Measurements from ENCODE around the gene SLC16A8. TPM values are rescaled to one million over a fixed set of nuclear protein-coding genes. Genes with fewer than 3 reads are reported as not detected.
A peak's percentile ranks its signal among the peaks of the same experiment; 100 is the strongest.

SLC16A8 gene
- total and polyA plus RNA-seq, 2 of the 13 experiments (the other 11 are each of a cell fraction or from before 2014, with no cell fraction given): not detected

GRCh38 chr22:38110863-38111852 is 27.2 kb upstream of the SLC16A8 start (continued):
- no peak for TF ChIP-seq ZNF142 (CRISPR knock-in tag; IDR thresholded peaks at IDR 0.05)
- peak; percentile 46; the same call in 1 of the 2 replicates for TF ChIP-seq MAX (IDR thresholded peaks at IDR 0.05)
- TF ChIP-seq TEF (CRISPR knock-in tag; IDR thresholded peaks at IDR 0.05): no peak
- 0 out of 2 replicates have a peak, but pooled peaks have one; percentile 58 for TF ChIP-seq ZNF83 (CRISPR knock-in tag; IDR thresholded peaks at IDR 0.05; ENCODE audit: borderline replicate concordance)
- no peak for TF ChIP-seq ZNF180 (CRISPR knock-in tag; IDR thresholded peaks at IDR 0.05; ENCODE audit: borderline replicate concordance, low read depth)
- TF ChIP-seq ZNF710 (CRISPR knock-in tag; IDR thresholded peaks at IDR 0.05; ENCODE audit: borderline replicate concordance): no peak; the same call in 1 of the 2 replicates
- 0 out of 2 replicates have a peak, but pooled peaks have one; percentile 61 for TF ChIP-seq ZNF468 (CRISPR knock-in tag; IDR thresholded peaks at IDR 0.05)
- no peak for TF ChIP-seq ZGPAT (CRISPR knock-in tag; IDR thresholded peaks at IDR 0.05)
- no peak for TF ChIP-seq ZNF207 (IDR thresholded peaks at IDR 0.05; ENCODE audit: borderline replicate concordance)
- TF ChIP-seq ELF4 (CRISPR knock-in tag; IDR thresholded peaks at IDR 0.05; ENCODE audit: borderline replicate concordance): no peak
- TF ChIP-seq NFE2L1 (CRISPR knock-in tag; IDR thresholded peaks at IDR 0.05; ENCODE audit: borderline replicate concordance): 0 out of 2 replicates have a peak, but pooled peaks have one; percentile 69
- 0 out of 2 replicates have a peak, but pooled peaks have one; percentile 45 for TF ChIP-seq ZNF816 (CRISPR knock-in tag; IDR thresholded peaks at IDR 0.05; ENCODE audit: borderline replicate concordance)
